Measurements from ENCODE around the gene DLG2.
"Not testable (repeated sequence)": the region's sequence is repeated elsewhere in the genome, so short reads cannot be mapped to it uniquely, and the experiment has no call there.

Gene DLG2

DNA sequence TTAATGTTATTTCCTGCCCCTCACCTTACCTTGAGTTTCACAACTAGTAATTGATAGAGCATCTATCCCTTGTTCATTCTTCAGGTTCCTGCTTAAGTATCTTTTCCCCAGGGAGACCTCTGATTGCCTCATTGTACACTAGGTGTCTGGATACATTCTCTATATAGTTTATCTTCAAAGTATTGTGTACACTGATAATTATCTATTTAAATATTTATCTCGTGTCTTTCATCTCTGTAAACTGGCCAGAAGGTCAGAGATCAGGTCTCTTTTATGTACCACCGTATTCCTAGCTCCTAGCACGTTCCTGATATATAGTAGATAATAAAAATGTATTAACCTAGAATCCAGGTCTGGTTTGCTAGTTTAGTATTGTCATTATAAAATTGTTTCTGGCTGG lies 7.6 kb upstream of the DLG2 start:
- no peak for DNase-seq

DNA sequence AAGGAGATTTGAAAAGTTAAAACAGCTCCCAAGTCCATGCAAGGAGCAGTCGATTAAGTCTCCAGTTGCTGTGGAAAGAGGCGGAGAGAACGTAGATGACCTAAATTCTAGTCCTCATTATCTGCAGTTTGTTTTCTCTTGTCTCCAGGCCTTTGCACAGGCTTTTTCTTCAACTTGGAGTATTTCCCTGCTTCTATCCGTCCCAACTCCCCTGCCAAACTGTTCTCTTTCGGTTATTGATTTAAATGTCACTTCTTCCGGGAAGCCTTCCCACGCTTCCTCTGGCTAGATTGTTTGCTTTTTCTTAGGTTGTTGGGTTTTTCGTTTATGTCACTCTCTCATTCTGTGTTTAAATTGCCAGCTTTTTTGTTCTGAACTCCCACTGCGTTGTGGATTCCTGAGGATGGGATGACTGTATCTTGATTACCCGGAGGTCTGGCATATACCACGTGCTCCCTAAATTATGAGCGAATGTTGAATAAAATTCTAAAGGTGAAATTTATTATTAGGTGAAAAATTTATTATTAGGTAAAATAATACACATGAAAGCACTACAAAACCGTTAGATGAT lies 1.7 kb upstream of the DLG2 start:
- peak; percentile 19 to 44 for DNase-seq

DNA sequence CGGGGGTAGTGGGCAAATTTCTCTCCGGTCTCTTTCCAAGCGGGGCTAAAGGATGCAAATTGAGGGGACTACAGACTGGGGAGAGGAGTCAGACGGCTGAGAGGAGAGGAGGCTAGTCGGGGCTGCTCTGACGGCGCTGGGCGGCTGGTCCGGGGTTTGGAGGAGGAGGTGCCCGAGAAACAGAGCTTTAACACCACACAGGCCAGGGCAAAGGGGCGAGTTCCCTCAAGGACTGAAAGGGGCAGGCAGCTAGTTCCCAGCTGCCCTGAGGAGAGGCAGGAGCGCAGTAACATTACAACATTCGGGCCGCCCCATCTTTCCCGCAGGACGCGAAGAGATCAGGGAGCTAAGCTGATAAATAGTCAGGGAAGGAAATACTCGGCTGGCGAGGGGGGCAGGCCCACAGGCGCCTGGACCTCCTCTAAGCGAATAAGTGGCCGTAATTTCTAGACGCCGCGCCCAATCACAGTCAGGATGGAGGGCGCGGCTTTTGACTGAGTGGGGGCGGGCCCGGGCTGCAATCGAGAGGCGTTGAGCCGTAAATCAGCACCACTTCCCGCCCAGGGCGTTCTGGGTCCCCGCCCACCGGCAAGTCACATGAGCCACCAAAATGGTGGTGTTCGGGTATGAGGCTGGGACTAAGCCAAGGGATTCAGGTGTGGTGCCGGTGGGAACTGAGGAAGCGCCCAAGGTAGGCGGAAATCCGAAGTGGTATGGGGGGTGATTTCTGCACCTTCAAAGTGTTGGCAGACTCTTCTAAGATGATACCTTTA lies 1.0 kb upstream of the DLG2 start, which contains the start of gene TMEM126B:
Gene TMEM126B, plus strand, starts transcription at position 596 of the 773 bp plus-strand sequence. Its CDS starts 15 bp downstream, at position 611.
- peak; percentile 93 to 95 for DNase-seq

DNA sequence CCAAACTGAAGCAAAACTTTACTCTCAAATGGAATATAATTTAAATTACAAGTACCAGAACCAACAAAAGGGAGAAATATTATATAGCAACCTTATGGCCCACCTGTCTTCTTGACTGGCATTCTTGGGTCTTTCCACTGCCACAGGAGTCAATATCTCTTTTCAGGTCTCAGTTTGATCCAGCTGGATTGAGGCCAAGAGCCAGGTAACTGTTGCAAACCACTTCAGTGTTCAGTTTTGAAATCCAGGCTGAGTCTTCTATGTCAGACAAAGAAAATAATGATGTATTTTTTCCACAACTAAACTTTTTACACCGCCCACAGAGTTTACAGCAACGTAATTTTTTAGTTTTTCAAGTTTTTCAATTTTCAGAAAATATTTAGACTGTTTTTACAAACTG lies 648 bp downstream of the DLG2 start:
- DNase-seq: no peak

DNA sequence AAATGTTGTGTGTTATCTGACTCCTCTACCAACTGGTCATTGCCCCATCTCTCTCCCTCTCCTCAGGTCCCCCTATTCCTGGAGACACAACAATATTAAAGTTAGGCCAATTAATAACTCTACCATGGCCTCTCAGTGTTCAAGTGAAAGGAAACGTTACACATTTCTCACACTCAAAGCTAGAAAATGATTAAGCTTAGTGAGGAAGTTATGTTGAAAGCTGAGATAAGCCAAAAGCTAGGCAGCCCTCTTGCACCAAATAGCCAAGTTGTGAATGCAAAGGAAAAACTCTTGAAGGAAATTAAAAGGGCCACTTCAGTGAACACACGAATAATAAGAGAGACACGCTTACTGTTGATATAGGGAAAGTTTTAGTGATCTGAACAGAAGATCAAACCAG lies 6.9 kb downstream of the DLG2 start:
- no peak for DNase-seq

DNA sequence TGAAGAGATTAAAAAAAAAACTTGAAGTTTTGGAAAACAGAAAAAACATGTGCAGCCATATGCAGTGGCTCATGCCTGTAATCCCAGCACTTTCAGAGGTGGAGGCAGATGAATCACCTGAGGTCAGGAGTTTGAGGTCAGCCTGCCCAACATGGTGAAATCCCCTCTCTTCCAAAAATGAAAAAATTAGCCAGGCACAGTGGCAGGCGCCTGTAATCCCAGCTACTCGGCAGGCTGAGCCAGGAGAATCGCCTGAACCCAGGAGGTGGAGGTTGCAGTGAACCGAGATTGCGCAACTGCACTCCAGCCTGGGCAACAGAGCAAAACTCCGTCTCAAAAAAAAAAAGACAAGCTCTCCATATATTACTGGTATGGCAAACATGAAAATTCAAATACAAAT lies 7.6 kb downstream of the DLG2 start:
- DNase-seq: no peak

DNA sequence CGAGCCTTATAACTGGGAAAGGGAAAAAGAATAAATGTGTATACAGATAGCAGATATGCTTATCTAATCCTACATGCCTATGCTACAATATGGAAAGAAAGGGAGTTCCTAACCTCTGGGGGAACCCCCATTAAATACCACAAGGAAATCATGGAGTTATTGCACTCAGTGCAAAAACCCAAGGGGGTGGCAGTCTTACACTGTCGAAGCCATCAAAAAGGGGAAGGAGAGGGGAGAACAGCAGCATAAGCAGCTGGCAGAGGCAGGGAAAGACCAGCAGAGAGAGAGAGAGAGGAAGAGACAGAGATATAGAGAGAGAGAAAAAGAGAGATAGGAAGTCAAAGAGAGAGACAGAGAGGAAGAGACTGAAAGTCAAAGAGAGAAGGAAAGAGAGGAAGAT lies 15.5 kb downstream of the DLG2 start:
- not testable (repeated sequence) for DNase-seq

DNA sequence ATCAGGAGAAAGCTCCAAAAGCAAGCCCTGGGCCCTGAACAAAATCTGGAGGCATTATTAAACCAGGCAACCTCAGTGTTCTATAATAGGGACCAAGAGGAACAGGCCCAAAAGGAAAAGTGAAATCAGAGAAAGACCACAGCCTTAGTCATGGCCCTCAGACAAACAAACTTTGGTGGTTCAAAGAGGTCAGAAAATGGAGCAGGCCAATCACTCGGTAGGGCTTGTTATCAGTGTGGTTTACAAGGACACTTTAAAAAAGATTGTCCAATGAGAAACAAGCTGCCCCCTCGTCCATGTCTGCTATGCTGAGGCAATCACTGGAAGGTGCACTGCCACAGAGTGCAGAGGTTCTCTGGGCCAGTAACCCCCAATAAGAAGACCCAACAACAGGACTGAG lies 17.9 kb downstream of the DLG2 start:
- not testable (repeated sequence) for DNase-seq

DNA sequence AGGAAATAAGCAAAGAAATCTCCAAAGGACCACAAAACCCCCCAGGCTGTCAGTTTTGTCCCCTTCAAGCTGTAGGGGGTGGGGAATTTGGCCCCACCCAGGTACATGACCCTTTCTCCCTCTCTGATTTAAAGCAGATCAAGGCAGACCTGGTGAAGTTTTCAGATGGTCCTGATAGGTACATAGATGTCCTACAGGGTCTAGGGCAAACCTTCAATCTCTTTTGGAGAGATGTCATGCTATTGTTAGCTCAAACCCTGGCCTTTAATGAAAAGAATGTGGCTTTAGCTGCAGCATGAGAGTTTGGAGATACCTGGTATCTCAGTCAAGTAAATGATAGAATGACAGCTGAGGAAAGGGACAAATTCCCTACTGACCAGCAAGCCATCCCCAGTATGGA lies 18.5 kb downstream of the DLG2 start:
- DNase-seq: not testable (repeated sequence)

DNA sequence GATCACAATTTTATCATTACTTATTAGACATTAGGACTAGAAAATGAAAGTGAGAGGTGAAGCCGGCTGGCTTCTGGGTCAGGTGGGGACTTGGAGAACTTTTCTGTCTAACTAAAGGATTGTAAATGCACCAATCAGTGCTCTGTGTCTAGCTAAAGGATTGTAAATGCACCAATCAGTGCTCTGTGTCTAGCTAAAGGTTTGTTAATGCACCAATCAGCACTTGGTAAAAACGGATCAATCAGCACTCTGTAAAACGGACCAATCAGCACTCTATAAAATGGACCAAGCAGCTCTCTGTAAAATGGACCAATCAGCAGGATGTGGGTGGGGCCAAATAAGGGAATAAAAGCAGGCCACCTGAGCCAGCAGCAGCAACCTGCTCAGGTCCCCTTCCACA lies 20.9 kb downstream of the DLG2 start:
- not testable (repeated sequence) for DNase-seq

DNA sequence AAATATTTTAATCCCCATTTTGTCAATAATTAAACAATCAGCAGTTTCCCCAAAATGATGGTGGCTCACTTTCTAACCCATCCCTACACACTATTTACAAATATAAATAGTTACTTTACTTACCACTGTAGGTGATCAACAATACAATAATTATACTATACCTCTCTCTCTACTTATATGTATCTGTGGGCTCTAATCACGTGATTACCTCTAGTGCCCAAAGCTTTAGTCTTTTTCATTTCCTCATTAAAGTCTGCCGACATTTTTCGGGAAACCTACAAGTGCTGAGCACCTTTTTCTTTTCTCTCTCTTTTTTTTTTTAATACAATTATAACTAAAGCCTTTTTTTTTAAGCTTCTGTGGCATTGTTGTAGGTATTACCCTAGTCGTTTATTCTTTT lies 23.9 kb downstream of the DLG2 start:
- no peak for DNase-seq

DNA sequence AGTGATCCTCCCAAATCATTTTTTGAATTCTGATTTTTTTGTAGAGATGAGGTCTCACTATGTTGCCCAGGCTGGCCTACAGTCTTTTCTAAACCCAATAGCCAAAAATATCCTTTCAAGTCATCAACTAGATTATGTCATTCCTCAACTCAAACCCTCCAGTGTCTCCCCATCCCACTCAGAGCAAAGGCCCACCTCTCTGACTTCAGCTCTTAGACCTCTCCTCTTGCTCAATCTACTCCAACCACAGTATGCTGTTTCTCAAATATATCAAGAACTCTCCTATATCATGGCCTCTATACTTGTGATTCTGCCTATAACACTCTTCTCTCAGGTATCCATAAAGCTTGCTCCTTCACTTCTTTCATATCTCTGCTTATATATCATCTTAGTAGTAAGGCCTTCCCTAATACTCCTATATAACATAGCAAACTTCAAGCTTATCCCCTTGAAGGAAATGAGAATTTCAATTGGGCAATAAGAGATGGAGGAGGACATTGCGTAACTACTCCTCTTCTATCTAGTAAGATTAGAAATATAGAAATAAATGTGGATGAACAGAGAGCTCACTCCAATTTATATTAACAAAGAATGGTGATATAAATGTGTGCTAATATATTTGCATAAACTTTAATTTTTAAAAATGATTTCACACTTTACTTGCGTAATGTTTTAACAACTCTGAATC lies 24.5 kb downstream of the DLG2 start:
- no peak for DNase-seq

DNA sequence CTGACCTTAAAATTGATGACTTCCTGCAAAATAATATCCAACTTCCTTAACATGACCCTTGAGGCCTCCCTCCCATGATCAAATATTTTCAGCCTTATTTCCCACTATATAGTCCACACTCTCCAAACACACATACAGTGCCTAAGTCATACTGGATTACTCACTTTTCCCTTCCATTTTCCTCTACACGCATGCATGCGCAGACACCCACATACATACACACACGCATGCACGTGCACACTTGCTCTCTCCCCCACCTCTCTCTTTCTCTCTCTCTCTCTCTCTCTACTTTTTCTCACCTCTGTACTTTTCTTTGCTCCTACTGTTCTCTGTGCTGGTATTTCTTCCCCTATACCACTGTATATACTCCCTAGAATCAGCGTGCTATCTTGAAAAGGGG lies 28.1 kb downstream of the DLG2 start:
- no peak for DNase-seq

DNA sequence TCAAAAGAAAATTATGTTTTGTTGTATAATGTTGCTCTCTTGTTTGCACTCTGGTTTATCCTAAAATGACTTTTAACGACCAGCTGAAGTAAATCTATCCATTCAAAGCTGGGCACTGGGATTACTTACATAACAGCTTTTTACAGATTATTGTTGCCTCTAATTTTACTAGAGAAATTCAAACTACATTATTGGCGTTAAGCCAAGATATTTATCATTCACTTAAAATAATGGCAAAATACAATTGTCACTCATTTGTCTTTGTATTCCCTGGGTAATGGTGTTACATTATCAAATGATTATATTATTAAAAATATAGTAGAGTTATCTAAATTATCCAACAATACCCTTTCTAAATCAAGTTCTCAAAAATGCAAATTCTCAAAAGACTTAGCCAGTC lies 30.3 kb downstream of the DLG2 start:
- no peak for DNase-seq

DNA sequence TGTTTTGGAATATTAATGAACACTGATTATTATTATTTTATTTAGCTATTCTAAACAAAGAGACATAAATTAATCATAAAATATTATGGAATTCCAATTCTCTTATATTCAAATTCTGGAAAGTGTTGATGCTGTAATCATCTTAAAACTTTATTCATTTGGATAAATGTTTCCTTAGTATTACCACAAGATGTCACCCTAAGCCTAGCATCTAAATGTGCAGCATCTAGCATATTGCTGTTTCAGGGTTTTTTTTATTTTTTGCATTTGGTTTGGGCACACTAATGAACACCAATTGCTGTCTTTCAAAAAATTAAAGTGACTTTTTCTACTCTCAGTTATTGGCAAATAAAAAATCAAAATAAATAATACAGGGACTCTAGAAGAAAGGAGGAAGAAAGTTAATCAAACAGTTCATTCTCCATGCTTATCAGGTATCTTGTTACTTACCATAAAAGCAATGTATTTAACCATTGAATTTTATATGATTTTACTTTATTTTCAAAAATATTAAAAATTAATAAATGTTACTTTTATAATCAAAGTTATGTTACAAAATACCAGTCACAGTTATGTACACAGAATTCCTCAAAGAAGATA lies 31.8 kb downstream of the DLG2 start:
- DNase-seq: no peak

DNA sequence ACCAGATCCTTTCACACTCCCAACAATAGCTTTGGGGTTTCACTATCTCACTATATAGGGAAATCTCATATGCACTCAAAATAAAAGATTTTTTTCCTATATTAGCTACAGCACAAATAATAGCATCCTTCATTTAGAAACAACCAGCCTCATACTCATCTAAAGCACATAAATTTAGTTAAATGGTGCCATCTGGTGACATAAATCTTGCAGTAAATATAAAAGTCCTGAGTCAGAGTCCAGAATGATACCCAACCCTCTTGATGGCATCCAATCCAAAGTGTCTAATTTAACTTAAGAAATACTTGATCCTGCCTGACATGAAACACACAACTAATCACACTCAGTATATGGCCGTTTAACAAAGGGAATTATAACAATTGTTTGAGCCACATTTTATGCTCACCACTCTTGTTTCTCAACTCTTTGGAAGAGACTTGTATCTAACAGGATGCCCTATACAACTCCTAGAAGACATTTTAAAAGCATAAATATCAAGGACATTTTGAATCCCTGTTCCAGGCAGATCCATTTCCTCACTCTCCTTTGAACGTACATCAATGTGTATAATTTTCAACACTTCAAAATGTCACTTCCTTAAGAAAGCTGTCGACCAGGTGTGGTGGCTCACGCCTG lies 36.2 kb downstream of the DLG2 start:
- no peak for DNase-seq

DNA sequence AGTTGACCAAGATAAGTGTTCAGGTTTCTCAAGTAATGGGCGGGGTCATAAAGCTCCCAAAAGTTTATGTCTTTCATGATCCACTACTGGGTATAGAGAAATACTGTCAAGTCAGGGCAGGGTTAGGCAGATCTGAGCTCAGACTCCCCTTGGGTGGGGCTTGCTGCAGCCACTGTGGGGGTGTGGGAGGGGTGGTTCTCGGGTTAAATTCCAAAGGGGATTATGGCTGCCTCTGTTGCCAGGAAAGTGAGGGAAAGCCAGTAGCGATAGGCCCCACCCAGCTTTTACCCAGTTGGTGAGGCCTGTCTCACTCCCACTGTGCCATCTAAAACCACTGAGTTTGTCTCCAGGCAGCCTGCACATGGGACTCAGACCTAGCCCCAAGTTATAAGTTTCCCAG lies 37.8 kb downstream of the DLG2 start:
- no peak for DNase-seq

DNA sequence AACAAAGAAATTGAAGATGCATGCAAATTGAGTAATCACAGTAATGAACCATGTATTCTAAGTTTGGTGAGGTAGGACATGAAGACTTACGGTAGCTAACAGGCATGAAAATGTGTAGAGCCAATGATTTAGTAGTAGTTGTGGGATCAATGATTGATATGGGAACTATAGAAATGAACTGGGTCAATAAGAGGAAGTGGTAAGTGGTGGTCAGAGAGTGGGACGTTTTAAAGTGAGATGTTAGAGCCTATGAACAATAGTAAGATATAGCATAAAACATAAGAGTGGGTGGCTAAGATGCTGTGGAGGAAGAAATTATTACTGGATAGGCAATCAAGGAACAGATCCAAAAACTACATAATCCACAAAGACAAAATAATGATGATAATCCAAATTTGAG lies 45.0 kb downstream of the DLG2 start:
- no peak for DNase-seq

DNA sequence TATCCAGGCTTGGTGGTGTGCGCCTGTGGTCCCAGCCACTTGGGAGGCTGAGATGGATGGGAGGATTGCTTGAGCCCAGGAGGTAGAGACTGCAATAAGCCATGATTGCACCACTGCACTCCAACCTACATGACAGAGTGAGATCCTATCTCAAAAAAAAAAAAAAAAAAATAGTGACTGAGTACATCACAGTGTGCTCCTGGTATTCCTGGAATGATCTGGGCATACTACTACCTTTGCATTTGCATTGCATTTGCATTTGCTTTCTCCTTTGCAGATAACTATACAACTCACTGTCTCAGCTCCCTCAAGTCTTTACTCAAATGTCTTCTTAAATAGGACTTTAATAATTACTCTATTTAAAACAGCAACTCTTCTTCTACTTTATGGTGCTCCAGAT lies 51.8 kb downstream of the DLG2 start:
- DNase-seq: no peak

DNA sequence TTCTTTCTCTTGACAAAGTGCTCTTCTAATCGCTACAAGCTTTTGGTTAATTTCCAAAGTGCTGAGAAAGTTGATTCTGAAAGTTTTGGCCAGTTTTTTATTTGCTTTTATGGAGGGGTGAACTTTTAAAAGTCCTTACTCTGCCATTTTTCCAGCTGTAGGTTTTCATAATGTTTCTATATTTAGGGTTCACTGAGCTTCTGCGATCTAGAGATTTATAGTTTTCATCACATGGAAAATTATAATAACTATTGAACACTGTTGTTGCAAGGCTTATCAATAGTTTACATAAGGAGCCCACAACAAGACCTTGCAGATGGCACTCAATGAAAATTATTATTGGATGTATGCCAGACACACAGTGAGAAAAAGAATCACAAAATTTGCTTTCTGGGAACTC lies 55.1 kb downstream of the DLG2 start:
- DNase-seq: no peak

DNA sequence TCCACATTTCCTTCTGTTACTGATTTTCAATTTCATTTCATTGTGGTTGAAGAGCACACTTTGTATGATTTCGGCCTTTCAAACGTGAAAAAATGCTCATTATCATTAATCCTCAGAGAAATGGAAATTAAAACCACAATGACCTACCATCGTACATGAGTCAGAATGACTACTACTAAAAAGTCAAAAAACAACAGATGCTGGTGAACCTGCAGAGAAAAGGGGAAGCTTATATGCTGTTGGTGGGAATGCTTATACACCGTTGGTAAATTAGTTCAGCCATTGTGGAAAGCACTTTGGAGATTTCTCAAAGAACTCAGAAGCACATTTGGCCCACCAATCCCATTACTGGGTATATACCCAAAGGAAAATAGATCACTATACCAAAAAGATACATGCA lies 57.6 kb downstream of the DLG2 start:
- no peak for DNase-seq

DNA sequence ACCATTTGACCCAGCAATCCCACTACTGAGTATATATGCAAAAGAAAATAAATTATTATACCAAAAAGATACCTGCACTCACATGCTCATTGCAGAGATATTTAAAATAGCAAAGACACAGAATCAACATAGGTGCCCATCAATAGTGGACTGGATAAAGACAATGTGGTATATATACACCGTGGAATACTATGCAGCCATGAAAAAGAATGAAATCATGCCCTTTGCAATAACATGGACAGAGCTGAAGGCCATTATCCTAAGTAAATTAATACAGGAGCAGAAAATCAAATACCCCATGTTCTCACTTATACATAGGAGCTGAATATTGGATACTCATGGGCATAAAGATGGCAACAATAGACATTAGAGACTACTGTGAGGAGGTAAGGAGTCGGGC lies 68.7 kb downstream of the DLG2 start:
- DNase-seq: no peak

DNA sequence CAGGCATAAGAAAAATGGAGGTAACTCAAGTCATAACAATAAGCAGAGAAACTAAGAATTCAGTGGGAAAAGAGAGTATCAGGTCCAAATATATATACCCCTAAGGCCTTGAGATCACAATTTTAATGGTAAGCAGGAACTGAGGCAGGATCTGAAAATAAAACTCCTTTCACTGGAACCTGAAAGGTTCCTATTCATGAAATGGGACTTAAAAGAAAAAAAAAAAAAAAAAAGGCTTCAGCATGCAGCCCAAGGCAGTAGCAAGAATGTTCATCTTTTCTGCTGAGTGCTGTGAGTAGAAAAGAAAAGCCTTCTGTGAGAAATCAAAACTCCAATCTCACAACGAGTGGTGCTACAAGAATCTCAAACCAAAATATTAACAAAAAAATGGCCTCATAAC lies 75.3 kb downstream of the DLG2 start:
- DNase-seq: no peak
